PC-9 (cell line): ENCODE measurements around the gene CCDC93. TPM values are rescaled to one million over a fixed set of nuclear protein-coding genes. Genes with fewer than 3 reads are reported as not detected.
"Not testable (repeated sequence)": the region's sequence is repeated elsewhere in the genome, so short reads cannot be mapped to it uniquely, and the experiment has no call there.

Experiments
- BruUV-seq: library from RNA; stranded (reverse); fragments of 400-500 nt; replicated peaks from 2 replicates; lab custom pipeline; 2021; lab: Mats Ljungman, UMichigan
- CTCF ChIA-PET: fragments of 300-600 bp; sonication (Branson Sonifier 250); formaldehyde crosslinking; loops from one replicate; lab custom pipeline; 2022; ENCODE audit warnings: antibody characterized with exemption; lab: Charles Lee
- POLR2A ChIA-PET: fragments of 300-600 bp; sonication (Branson Sonifier 250); formaldehyde crosslinking; loops from one replicate; lab custom pipeline; 2022; ENCODE audit warnings: antibody characterized with exemption; ENCODE audit not compliant: unreplicated experiment; lab: Charles Lee
- DNase-seq, 2 experiments: peaks; one replicate each; pipeline versions ENCODE4 v3.0.0 to v3.0.0-alpha.2; 2015 to 2022; ENCODE audit warnings: mixed read lengths in 1 of 2
- H2AFZ ChIP-seq: fragments of 200-600 bp; sonication (generic); 2 replicates; pipeline ENCODE4 v1.8.1; 2017; ENCODE audit warnings: antibody characterized with exemption
- H3F3A ChIP-seq: fragments of 200-600 bp; sonication (generic); 2 replicates; pipeline ENCODE4 v1.8.1; 2017; ENCODE audit warnings: antibody characterized with exemption, mild to moderate bottlenecking, low read depth; ENCODE audit not compliant: insufficient read depth
- H3K27ac ChIP-seq: fragments of 200-600 bp; sonication (generic); 2 replicates; pipeline ENCODE4 v1.6.1; 2016; ENCODE audit warnings: mixed run types
- H3K27me3 ChIP-seq: fragments of 200-600 bp; sonication (generic); 2 replicates; pipeline ENCODE4 v1.6.1; 2016; ENCODE audit warnings: low read depth, mixed run types; ENCODE audit not compliant: insufficient read depth
- H3K36me3 ChIP-seq: fragments of 200-600 bp; sonication (generic); 2 replicates; pipeline ENCODE4 v1.6.1; 2016; ENCODE audit warnings: low read depth, mixed run types
- H3K4me1 ChIP-seq: fragments of 200-600 bp; sonication (generic); replicated peaks from 2 replicates; pipeline ENCODE4 v1.6.1; 2016; ENCODE audit warnings: mixed run types; ENCODE audit not compliant: insufficient read depth
- H3K4me2 ChIP-seq: fragments of 200-600 bp; sonication (generic); 2 replicates; pipeline ENCODE4 v1.6.1; 2017; ENCODE audit warnings: mixed run types
- H3K4me3 ChIP-seq: fragments of 200-600 bp; sonication (generic); 2 replicates; pipeline ENCODE4 v1.6.1; 2016; ENCODE audit warnings: mixed run types
- H3K79me2 ChIP-seq: fragments of 200-600 bp; sonication (generic); 2 replicates; pipeline ENCODE4 v1.6.1; 2017; ENCODE audit warnings: low read depth, mixed run types
- H3K9me2 ChIP-seq: fragments of 200-600 bp; sonication (generic); 2 replicates; pipeline ENCODE4 v1.8.1; 2017; ENCODE audit warnings: mild to moderate bottlenecking; ENCODE audit not compliant: insufficient read depth
- H3K9me3 ChIP-seq: fragments of 200-600 bp; sonication (generic); 2 replicates; pipeline ENCODE4 v1.8.1; 2016; ENCODE audit warnings: low read depth; ENCODE audit not compliant: insufficient read depth
- H4K20me1 ChIP-seq: fragments of 200-600 bp; sonication (generic); 2 replicates; pipeline ENCODE4 v1.8.1; 2017; ENCODE audit not compliant: insufficient read depth
- EZH2 ChIP-seq: fragments of 200-600 bp; sonication (generic); IDR thresholded peaks from 2 replicates; pipeline ENCODE4 v1.8.0; 2017; ENCODE audit warnings: antibody characterized with exemption, low read depth
- intact Hi-C: fragments of 100-400 bp; cut with micrococcal nuclease; formaldehyde crosslinking; loops from one replicate; pipeline ENCODE4 v1.10.0; 2022; ENCODE audit not compliant: unreplicated experiment
- total RNA-seq: library from RNA; stranded (reverse); gene quantifications from 2 replicates; pipeline ENCODE4 v1.2.3, GENCODE V29; 2021
- TF ChIP-seq, protein P1 (sequence below): fragments of 200-600 bp; sonication (generic); conservative IDR thresholded peaks from 2 replicates; pipeline ENCODE4 v1.6.1; 2017; ENCODE audit warnings: mixed run types, antibody characterized with exemption, mild to moderate bottlenecking, moderate library complexity

The CCDC93 gene
- total RNA-seq, 1 experiment from 2014 or later = 31.3 TPM

DNA sequence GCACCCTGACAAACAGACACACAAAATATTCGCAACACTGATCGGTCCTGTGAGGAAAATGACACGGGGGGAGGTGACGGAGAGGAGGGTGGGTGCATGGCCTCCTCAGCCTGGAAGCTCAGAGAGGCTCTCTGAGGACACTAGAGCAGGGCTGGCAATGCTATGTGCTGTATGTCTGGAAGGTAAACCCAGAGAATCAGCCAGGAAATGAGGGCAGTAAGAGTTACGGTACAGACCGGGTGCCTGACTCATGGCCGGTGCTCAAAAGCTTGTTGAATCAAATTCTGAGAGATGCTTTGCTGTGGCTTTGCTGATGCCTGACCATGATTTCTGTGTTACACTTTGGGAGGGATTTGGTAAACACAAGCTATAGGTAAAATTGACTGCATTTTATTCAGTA lies 81.9 kb downstream of the CCDC93 start:
- CTCF ChIA-PET = no interaction called here

DNA sequence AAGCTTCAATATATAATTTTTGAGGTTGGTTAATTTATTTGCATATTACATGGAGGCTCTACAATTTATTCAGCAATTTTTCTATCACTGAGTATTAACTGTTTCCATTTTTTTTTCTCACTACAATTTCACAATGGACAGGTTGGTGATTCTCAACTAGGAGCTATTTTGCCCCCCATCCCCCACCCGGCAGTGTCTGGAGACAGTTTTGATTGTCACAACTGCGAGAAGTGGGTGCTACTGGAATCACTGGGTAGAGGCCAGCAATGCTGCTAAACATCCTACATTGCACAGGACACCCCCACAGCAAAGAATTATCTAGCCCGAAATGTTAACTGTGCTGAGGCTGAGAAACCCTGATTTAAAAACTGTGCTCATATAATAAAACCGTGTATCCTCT lies 82.6 kb downstream of the CCDC93 start:
- intact Hi-C loops = no loop called here
- H3K9me2 ChIP-seq = no peaks in the 10 kb centered on the region
- H3K4me3 ChIP-seq = no peak overlapping the region
- CTCF ChIA-PET = interaction anchor here (1.0 kb wide), 1 partner anchor 117 kb away, joined by 4 read pairs; the partner anchor contains the start of gene DDX18
- no peaks in the 10 kb centered on the region for H3F3A ChIP-seq
- H3K36me3 ChIP-seq = peaks cover 40% of the 10 kb centered on the region; the same call in 1 of the 2 replicates
- H3K27ac ChIP-seq = no peak overlapping the region
- POLR2A ChIA-PET = no interaction called here
- no peak overlapping the region for H3K4me2 ChIP-seq
- H3K9me3 ChIP-seq = no peaks in the 10 kb centered on the region
- BruUV-seq = no TSS peak
- no peaks in the 10 kb centered on the region for H3K79me2 ChIP-seq
- no peak overlapping the region for H2AFZ ChIP-seq
- no peaks in the 10 kb centered on the region for H3K27me3 ChIP-seq
- DNase-seq = no peak
- H4K20me1 ChIP-seq = peaks cover 10% of the 10 kb centered on the region; the same call in 1 of the 2 replicates
- H3K4me1 ChIP-seq = no peaks in the 10 kb centered on the region
- TF ChIP-seq EZH2 = no peak
- TF ChIP-seq, protein P1, sequence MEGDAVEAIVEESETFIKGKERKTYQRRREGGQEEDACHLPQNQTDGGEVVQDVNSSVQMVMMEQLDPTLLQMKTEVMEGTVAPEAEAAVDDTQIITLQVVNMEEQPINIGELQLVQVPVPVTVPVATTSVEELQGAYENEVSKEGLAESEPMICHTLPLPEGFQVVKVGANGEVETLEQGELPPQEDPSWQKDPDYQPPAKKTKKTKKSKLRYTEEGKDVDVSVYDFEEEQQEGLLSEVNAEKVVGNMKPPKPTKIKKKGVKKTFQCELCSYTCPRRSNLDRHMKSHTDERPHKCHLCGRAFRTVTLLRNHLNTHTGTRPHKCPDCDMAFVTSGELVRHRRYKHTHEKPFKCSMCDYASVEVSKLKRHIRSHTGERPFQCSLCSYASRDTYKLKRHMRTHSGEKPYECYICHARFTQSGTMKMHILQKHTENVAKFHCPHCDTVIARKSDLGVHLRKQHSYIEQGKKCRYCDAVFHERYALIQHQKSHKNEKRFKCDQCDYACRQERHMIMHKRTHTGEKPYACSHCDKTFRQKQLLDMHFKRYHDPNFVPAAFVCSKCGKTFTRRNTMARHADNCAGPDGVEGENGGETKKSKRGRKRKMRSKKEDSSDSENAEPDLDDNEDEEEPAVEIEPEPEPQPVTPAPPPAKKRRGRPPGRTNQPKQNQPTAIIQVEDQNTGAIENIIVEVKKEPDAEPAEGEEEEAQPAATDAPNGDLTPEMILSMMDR = no peak

More for the DNA sequence above, 81.9 kb downstream of the CCDC93 start:
- Histone ChIP-seq H3K27ac (no peak overlapping the region), H3K9me2 (no peaks in the 10 kb centered on the region), H3K4me3 (no peak overlapping the region), H2AFZ (no peak overlapping the region), H4K20me1 (peaks cover 7% of the 10 kb centered on the region; the same call in 1 of the 2 replicates), H3K4me2 (no peak overlapping the region), H3K27me3 (no peaks in the 10 kb centered on the region), H3K79me2 (no peaks in the 10 kb centered on the region), H3K4me1 (no peaks in the 10 kb centered on the region), H3K36me3 (peaks cover 43% of the 10 kb centered on the region; the same call in 1 of the 2 replicates), H3K9me3 (no peaks in the 10 kb centered on the region), H3F3A (no peaks in the 10 kb centered on the region)
- no peak for DNase-seq
- POLR2A ChIA-PET = no interaction called here
- BruUV-seq = no TSS peak
- TF ChIP-seq, protein P1 = no peak
- no peak for TF ChIP-seq EZH2
- intact Hi-C loops = no loop called here

DNA sequence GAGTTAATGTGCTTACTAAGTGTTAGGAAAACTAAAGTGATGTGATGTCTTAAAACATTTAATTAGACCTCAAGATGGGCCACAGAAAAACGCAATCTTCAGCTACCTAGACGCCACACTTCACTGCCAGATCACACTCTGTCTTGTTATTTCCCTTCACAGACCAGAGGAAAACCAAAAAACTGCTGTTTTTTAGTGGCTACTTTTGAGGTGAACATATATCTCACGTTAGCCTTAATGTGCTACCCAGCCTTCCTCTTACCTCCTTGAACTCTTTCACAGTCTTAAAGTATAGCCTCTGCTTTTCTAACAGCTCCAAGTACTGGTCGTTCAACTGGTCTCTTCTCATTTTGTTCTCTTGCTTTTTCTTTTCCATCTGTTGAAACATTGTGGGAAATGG lies 83.1 kb downstream of the CCDC93 start:
- POLR2A ChIA-PET = no interaction called here
- Histone ChIP-seq H3K27me3 (no peaks in the 10 kb centered on the region), H3K9me2 (no peaks in the 10 kb centered on the region), H3K4me2 (no peak overlapping the region), H3K4me3 (no peak overlapping the region), H3K9me3 (no peaks in the 10 kb centered on the region), H3K27ac (no peak overlapping the region), H3K4me1 (no peaks in the 10 kb centered on the region), H3K36me3 (peaks cover 37% of the 10 kb centered on the region; the same call in 1 of the 2 replicates), H3F3A (no peaks in the 10 kb centered on the region), H2AFZ (no peak overlapping the region), H4K20me1 (peaks cover 10% of the 10 kb centered on the region; the same call in 1 of the 2 replicates), H3K79me2 (no peaks in the 10 kb centered on the region)
- no peak for DNase-seq
- CTCF ChIA-PET = interaction anchor here (1.0 kb wide), 1 partner anchor 116 kb away, joined by 4 read pairs; the partner anchor contains the start of gene DDX18
- TF ChIP-seq, protein P1 = no peak
- TF ChIP-seq EZH2 = no peak
- no TSS peak for BruUV-seq
- intact Hi-C loops = no loop called here

DNA sequence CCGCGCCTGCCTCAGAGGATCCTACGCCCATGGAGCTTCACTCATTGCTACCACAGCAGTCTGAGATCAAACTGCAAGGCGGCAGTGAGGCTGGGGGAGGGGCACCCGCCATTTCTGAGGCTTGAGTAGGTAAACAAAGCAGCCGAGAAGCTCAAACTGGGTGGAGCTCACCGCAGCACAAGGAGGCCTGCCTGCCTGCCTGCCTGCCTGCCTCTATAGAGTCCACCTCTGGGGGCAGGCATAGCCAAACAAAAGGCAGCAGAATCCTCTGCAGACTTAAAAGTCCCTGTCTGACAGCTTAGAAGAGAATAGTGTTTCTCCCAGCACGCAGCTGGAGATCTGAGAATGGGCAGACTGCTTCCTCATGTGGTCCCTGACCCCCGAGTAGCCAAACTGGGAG lies 90.4 kb downstream of the CCDC93 start:
- H3K9me2 ChIP-seq, CTCF ChIA-PET, H3F3A ChIP-seq, intact Hi-C loops, DNase-seq, H3K27me3 ChIP-seq, H3K4me3 ChIP-seq, H3K27ac ChIP-seq, H3K9me3 ChIP-seq, H3K79me2 ChIP-seq, H3K4me2 ChIP-seq, H4K20me1 ChIP-seq, POLR2A ChIA-PET, H2AFZ ChIP-seq, BruUV-seq, H3K4me1 ChIP-seq: not testable (repeated sequence)
- H3K36me3 ChIP-seq = peaks cover 35% of the 10 kb centered on the region; the same call in 1 of the 2 replicates
